Measurements from ENCODE around the gene MICU2. TPM values are rescaled to one million over a fixed set of nuclear protein-coding genes. Genes with fewer than 3 reads are reported as not detected.

MICU2 gene
- total RNA-seq, 1 experiment from 2014 or later = 56.0 TPM

GRCh38 chr13:21546372-21546771, 57.6 kb downstream of the MICU2 start:
- H3K4me3 ChIP-seq (ENCODE audit: low read depth, low read length, poor library complexity, severe bottlenecking) = no peak overlapping the region
- no peaks in the 10 kb centered on the region for H3K9me3 ChIP-seq (ENCODE audit: low read depth, low read length, poor library complexity, severe bottlenecking)
- peak; percentile 22 for DNase-seq (ENCODE audit: low spot score)
- intact Hi-C loops (cut with micrococcal nuclease; ENCODE audit: unreplicated experiment) = no loop called here
- no peak overlapping the region for H3K27ac ChIP-seq (ENCODE audit: low read depth, low read length, poor library complexity, severe bottlenecking)
- CTCF ChIA-PET = no interaction called here
- no peak for TF ChIP-seq CTCF (conservative IDR thresholded peaks at IDR 0.05; ENCODE audit: low read depth, low read length)
- no peak for TF ChIP-seq EZH2 (IDR thresholded peaks at IDR 0.05; ENCODE audit: borderline replicate concordance, low read depth, low read length, poor library complexity, severe bottlenecking)
- no TSS peak for BruUV-seq (replicated peaks)
- peaks cover 8% of the 10 kb centered on the region for H3K4me1 ChIP-seq (ENCODE audit: insufficient read depth, low read length, poor library complexity, severe bottlenecking)
- H3K27me3 ChIP-seq (replicated peaks; ENCODE audit: insufficient read depth, low read depth, low read length, poor library complexity) = no peaks in the 10 kb centered on the region
- POLR2A ChIA-PET (ENCODE audit: low non-redundant PET) = no interaction called here
- H3K36me3 ChIP-seq (ENCODE audit: insufficient read depth, low read length, poor library complexity, severe bottlenecking) = no peaks in the 10 kb centered on the region

GRCh38 chr13:21544515-21544914, 59.5 kb downstream of the MICU2 start:
- H3K36me3 ChIP-seq (ENCODE audit: insufficient read depth, low read length, poor library complexity, severe bottlenecking) = no peaks in the 10 kb centered on the region
- ChIA-PET CTCF (no interaction called here), POLR2A (ENCODE audit: low non-redundant PET) (no interaction called here)
- H3K27me3 ChIP-seq (replicated peaks; ENCODE audit: insufficient read depth, low read depth, low read length, poor library complexity) = no peaks in the 10 kb centered on the region
- no peak overlapping the region for H3K4me3 ChIP-seq (ENCODE audit: low read depth, low read length, poor library complexity, severe bottlenecking)
- TF ChIP-seq CTCF (conservative IDR thresholded peaks at IDR 0.05; ENCODE audit: low read depth, low read length) (no peak), EZH2 (IDR thresholded peaks at IDR 0.05; ENCODE audit: borderline replicate concordance, low read depth, low read length, poor library complexity, severe bottlenecking) (no peak)
- intact Hi-C loops (cut with micrococcal nuclease; ENCODE audit: unreplicated experiment) = no loop called here
- no peak overlapping the region for H3K27ac ChIP-seq (ENCODE audit: low read depth, low read length, poor library complexity, severe bottlenecking)
- DNase-seq (ENCODE audit: low spot score) = no peak
- BruUV-seq (replicated peaks) = no TSS peak
- H3K9me3 ChIP-seq (ENCODE audit: low read depth, low read length, poor library complexity, severe bottlenecking) = no peaks in the 10 kb centered on the region
- peaks cover 8% of the 10 kb centered on the region for H3K4me1 ChIP-seq (ENCODE audit: insufficient read depth, low read length, poor library complexity, severe bottlenecking)

DNA sequence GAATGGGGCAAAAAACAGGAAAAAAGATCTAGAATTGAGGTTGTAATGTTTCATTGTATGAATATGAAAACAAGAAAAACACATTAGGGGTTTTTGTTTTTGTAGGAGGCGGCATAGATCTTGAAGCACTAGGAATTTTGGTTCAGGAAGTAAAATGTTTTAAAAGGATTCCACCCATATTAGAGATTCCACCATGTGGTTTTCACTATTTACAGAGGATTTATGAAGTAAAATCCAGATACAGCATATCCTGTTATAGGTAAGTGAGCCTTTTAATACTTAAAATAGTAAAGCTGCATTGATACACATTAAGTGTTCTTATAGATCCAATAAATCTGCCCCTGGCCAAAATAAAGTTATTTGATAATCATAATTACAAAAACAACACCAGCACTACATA, 61.4 kb downstream of the MICU2 start:
- intact Hi-C loops (cut with micrococcal nuclease; ENCODE audit: unreplicated experiment) = no loop called here
- POLR2A ChIA-PET (ENCODE audit: low non-redundant PET) = interaction anchor here (0.6 kb wide), 1 partner anchor 37 kb away, joined by 3 read pairs; no protein-coding TSS in a partner anchor

More for the DNA sequence above, 61.4 kb downstream of the MICU2 start:
- H3K36me3 ChIP-seq (ENCODE audit: insufficient read depth, low read length, poor library complexity, severe bottlenecking) = no peaks in the 10 kb centered on the region
- TF ChIP-seq EZH2 (IDR thresholded peaks at IDR 0.05; ENCODE audit: borderline replicate concordance, low read depth, low read length, poor library complexity, severe bottlenecking) (no peak), CTCF (conservative IDR thresholded peaks at IDR 0.05; ENCODE audit: low read depth, low read length) (no peak)
- no peak overlapping the region for H3K4me3 ChIP-seq (ENCODE audit: low read depth, low read length, poor library complexity, severe bottlenecking)
- H3K27me3 ChIP-seq (replicated peaks; ENCODE audit: insufficient read depth, low read depth, low read length, poor library complexity) = no peaks in the 10 kb centered on the region
- BruUV-seq (replicated peaks) = no TSS peak
- H3K4me1 ChIP-seq (ENCODE audit: insufficient read depth, low read length, poor library complexity, severe bottlenecking) = peaks cover 8% of the 10 kb centered on the region
- DNase-seq (ENCODE audit: low spot score) = no peak
- CTCF ChIA-PET = no interaction called here
- no peak overlapping the region for H3K27ac ChIP-seq (ENCODE audit: low read depth, low read length, poor library complexity, severe bottlenecking)
- no peaks in the 10 kb centered on the region for H3K9me3 ChIP-seq (ENCODE audit: low read depth, low read length, poor library complexity, severe bottlenecking)

Data from A673 (cell line).